ENCODE data around the gene WDFY2.

The WDFY2 gene

GRCh38 chr13:51746802-51747201, 162.5 kb downstream of the WDFY2 start:
- Mint-ChIP-seq H3K4me3 (no peak overlapping the region), H3K4me1 (ENCODE audit: low read depth) (no peaks in the 10 kb centered on the region), H3K27ac (no peak overlapping the region), H3K9me3 (peaks cover 6% of the 10 kb centered on the region), H3K27me3 (no peaks in the 10 kb centered on the region), H3K36me3 (ENCODE audit: low read depth) (peaks cover 77% of the 10 kb centered on the region)
- no peak for DNase-seq

- no peak overlapping the region for H3K27ac Mint-ChIP-seq
- H3K4me1 Mint-ChIP-seq (ENCODE audit: low read depth) = no peaks in the 10 kb centered on the region
- no peak for DNase-seq
- no peaks in the 10 kb centered on the region for H3K27me3 Mint-ChIP-seq
- H3K9me3 Mint-ChIP-seq = peaks cover 6% of the 10 kb centered on the region
- no peak overlapping the region for H3K4me3 Mint-ChIP-seq
- peaks cover 76% of the 10 kb centered on the region for H3K36me3 Mint-ChIP-seq (ENCODE audit: low read depth)
Observed at GRCh38 chr13:51747438-51748434, 163.5 kb downstream of the WDFY2 start.

DNA sequence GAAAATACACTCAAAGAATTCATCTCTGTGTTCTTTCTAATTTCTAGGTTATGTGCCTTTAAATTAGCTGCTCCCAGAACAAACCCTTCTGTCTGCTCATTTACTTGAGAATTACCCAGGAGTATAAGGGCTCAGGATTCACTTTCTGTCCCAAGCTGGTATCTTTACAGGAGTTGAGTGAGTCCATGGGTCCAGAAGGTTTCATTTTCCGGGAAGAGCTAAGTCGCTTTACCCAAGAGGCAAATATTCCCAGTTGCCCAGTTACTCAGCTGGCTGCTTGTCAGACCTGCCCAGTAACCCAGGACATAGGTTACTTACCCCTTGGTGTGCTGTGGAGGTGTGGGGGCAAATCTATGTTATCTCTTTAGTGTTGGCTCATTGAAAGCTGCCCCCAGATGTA, 172.4 kb downstream of the WDFY2 start:
- no peak for DNase-seq
- Mint-ChIP-seq H3K9me3 (no peaks in the 10 kb centered on the region), H3K4me3 (no peak overlapping the region), H3K36me3 (ENCODE audit: low read depth) (peaks cover 77% of the 10 kb centered on the region), H3K27ac (no peak overlapping the region), H3K27me3 (no peaks in the 10 kb centered on the region), H3K4me1 (ENCODE audit: low read depth) (peaks cover 1% of the 10 kb centered on the region)

- H3K9me3 Mint-ChIP-seq = no peaks in the 10 kb centered on the region
- peaks cover 66% of the 10 kb centered on the region for H3K36me3 Mint-ChIP-seq (ENCODE audit: low read depth)
- H3K4me3 Mint-ChIP-seq = no peak overlapping the region
- H3K27ac Mint-ChIP-seq = no peak overlapping the region
- peaks cover 20% of the 10 kb centered on the region for H3K4me1 Mint-ChIP-seq (ENCODE audit: low read depth)
- DNase-seq = no peak
- no peaks in the 10 kb centered on the region for H3K27me3 Mint-ChIP-seq
Observed at GRCh38 chr13:51758691-51759090, 174.4 kb downstream of the WDFY2 start.

- Mint-ChIP-seq H3K27me3 (no peaks in the 10 kb centered on the region), H3K9me3 (no peaks in the 10 kb centered on the region), H3K36me3 (ENCODE audit: low read depth) (peaks cover 62% of the 10 kb centered on the region), H3K4me1 (ENCODE audit: low read depth) (peaks cover 26% of the 10 kb centered on the region), H3K27ac (no peak overlapping the region), H3K4me3 (no peak overlapping the region)
- DNase-seq = no peak
Observed at GRCh38 chr13:51759240-51759639, 175.0 kb downstream of the WDFY2 start.

GRCh38 chr13:51760592-51760991, 176.3 kb downstream of the WDFY2 start:
- peaks cover 38% of the 10 kb centered on the region for H3K4me1 Mint-ChIP-seq (ENCODE audit: low read depth)
- peaks cover 57% of the 10 kb centered on the region for H3K36me3 Mint-ChIP-seq (ENCODE audit: low read depth)
- no peak overlapping the region for H3K4me3 Mint-ChIP-seq
- H3K27ac Mint-ChIP-seq = no peak overlapping the region
- H3K9me3 Mint-ChIP-seq = no peaks in the 10 kb centered on the region
- no peak for DNase-seq
- no peaks in the 10 kb centered on the region for H3K27me3 Mint-ChIP-seq

GRCh38 chr13:51761643-51762350, 177.5 kb downstream of the WDFY2 start:
- Mint-ChIP-seq H3K9me3 (no peaks in the 10 kb centered on the region), H3K4me1 (ENCODE audit: low read depth) (peaks cover 49% of the 10 kb centered on the region), H3K36me3 (ENCODE audit: low read depth) (peaks cover 50% of the 10 kb centered on the region), H3K4me3 (no peak overlapping the region), H3K27ac (peak overlapping the region; percentile 3), H3K27me3 (no peaks in the 10 kb centered on the region)
- no peak for DNase-seq

DNA sequence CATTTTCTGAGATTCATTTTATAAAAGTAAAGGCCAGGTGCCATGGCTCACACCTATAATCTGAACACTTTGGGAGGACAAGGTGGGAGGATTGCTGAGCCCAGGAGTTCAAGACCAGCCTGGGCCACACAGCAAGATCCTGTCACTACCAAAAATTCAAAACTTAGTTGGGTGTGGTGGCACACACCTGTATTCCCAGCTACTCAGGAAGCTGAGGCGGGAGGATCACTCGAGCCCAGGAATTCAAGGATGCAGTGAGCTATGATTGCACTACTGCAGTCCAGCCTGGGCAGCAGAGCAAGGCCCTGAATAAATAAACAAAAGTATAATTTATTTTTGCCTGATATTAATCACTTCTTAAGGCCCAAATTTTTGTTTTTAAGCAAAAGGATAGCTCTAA, 179.2 kb downstream of the WDFY2 start:
- H3K4me3 Mint-ChIP-seq = no peak overlapping the region
- DNase-seq = no peak
- H3K36me3 Mint-ChIP-seq (ENCODE audit: low read depth) = peaks cover 40% of the 10 kb centered on the region
- H3K4me1 Mint-ChIP-seq (ENCODE audit: low read depth) = peaks cover 51% of the 10 kb centered on the region
- no peaks in the 10 kb centered on the region for H3K9me3 Mint-ChIP-seq
- H3K27me3 Mint-ChIP-seq = no peaks in the 10 kb centered on the region
- peak overlapping the region; percentile 69 for H3K27ac Mint-ChIP-seq

DNA sequence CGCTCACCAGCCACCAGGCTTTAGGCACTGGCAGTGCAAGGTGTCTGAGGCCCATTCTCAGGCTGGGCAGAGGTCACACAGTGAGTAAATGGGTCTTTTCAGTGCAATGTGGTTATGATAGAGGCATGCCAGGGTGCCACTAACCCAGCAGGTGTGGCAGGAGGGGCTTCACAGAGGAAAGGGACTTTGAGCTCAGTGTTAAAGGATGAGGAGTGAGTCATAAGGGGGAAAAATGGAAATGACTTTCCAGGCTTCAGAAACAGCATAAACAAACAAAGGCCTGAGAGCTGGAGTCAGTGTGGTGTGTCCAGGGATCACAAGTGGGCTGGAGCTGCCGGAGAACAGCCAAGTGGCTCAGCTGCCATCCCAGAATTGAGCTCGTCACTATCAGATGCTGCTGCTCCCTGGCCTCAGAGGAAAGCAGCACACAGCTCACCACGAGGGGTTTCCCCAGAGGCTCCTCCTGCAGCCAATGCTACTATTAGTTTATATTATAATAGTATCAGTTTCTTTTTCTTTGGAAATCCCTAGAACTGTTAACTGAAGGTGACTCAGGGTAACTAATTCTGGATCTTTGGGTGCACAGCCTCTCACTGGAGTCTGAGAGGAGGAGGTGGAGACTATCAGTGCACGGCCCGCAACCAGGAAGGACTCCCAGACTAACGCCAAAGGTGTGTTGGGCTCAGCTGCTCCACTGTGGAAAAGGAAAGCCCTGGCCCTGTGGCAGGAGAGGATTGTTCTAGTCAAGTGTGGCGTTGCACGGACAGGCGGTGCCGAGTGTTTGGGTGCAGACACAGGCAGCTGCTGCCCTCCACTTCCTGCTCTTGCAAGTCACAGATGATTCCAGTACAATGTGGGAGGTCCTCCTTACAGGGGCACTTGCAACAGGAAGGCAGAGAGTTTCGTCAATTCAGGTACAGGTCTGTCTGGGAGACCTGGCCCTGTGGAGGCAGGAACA, 180.2 kb downstream of the WDFY2 start:
- Mint-ChIP-seq H3K27ac (peak overlapping the region; percentile 90), H3K4me3 (peak overlapping the region; percentile 77), H3K36me3 (ENCODE audit: low read depth) (peaks cover 33% of the 10 kb centered on the region), H3K4me1 (ENCODE audit: low read depth) (peaks cover 51% of the 10 kb centered on the region), H3K9me3 (no peaks in the 10 kb centered on the region), H3K27me3 (no peaks in the 10 kb centered on the region)
- DNase-seq = peak; percentile 80

- H3K36me3 Mint-ChIP-seq (ENCODE audit: low read depth) = peaks cover 27% of the 10 kb centered on the region
Observed at GRCh38 chr13:51765142-51765515, 180.9 kb downstream of the WDFY2 start.

GRCh38 chr13:51767100-51767499, 182.8 kb downstream of the WDFY2 start:
- Mint-ChIP-seq H3K27me3 (no peaks in the 10 kb centered on the region), H3K9me3 (no peaks in the 10 kb centered on the region), H3K4me3 (no peak overlapping the region), H3K4me1 (ENCODE audit: low read depth) (peaks cover 47% of the 10 kb centered on the region), H3K36me3 (ENCODE audit: low read depth) (peaks cover 19% of the 10 kb centered on the region), H3K27ac (peak overlapping the region; percentile 30)
- DNase-seq = no peak

More at GRCh38 chr13:51765142-51765515, 180.9 kb downstream of the WDFY2 start:
- H3K9me3 Mint-ChIP-seq = no peaks in the 10 kb centered on the region
- H3K27me3 Mint-ChIP-seq = no peaks in the 10 kb centered on the region
- DNase-seq = no peak
- peak overlapping the region; percentile 90 for H3K27ac Mint-ChIP-seq
- peak overlapping the region; percentile 77 for H3K4me3 Mint-ChIP-seq
- H3K4me1 Mint-ChIP-seq (ENCODE audit: low read depth) = peaks cover 51% of the 10 kb centered on the region

GRCh38 chr13:51768378-51768921, 184.2 kb downstream of the WDFY2 start:
- DNase-seq = no peak
- Mint-ChIP-seq H3K36me3 (ENCODE audit: low read depth) (peaks cover 16% of the 10 kb centered on the region), H3K27me3 (no peaks in the 10 kb centered on the region), H3K4me1 (ENCODE audit: low read depth) (peaks cover 33% of the 10 kb centered on the region), H3K27ac (no peak overlapping the region), H3K9me3 (no peaks in the 10 kb centered on the region), H3K4me3 (no peak overlapping the region)

DNA sequence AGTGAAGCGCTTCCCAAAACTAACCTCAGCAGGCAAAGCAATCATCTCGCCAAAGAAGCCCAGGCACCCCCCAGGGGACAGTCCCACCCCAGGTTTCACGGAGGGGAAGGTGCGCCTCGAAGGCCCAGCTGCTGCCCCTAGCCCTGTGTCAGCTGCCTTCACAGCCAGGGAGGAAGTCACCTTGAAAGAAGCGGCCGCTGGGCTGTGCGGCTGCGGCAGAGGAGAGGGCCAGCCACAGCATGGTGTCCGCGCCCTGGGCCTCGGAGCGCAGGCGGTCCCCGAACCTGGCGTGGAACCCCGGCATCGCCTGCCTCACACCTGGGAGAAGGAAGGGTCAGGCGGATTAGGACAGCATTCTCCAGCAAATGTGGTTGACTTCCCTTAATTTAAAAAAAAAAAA, 184.7 kb downstream of the WDFY2 start:
- H3K27me3 Mint-ChIP-seq = no peaks in the 10 kb centered on the region
- H3K4me3 Mint-ChIP-seq = no peak overlapping the region
- H3K9me3 Mint-ChIP-seq = no peaks in the 10 kb centered on the region
- H3K36me3 Mint-ChIP-seq (ENCODE audit: low read depth) = peaks cover 16% of the 10 kb centered on the region
- no peak for DNase-seq
- peaks cover 28% of the 10 kb centered on the region for H3K4me1 Mint-ChIP-seq (ENCODE audit: low read depth)
- no peak overlapping the region for H3K27ac Mint-ChIP-seq

All from activated T-cell treated with anti-CD3 and anti-CD28 coated beads, Interleukin-2, amount 50 U/mL, for 24 hours (primary cell).